Activated T-cell treated with anti-CD3 and anti-CD28 coated beads for 48 hours (primary cell): Measurements from ENCODE around the gene ST8SIA1.

ENCODE experiments used
- DNase-seq: peaks from one replicate; pipeline ENCODE4 v3.0.0-alpha.2; 2020; ENCODE audit warnings: low read depth

ST8SIA1 gene

DNA sequence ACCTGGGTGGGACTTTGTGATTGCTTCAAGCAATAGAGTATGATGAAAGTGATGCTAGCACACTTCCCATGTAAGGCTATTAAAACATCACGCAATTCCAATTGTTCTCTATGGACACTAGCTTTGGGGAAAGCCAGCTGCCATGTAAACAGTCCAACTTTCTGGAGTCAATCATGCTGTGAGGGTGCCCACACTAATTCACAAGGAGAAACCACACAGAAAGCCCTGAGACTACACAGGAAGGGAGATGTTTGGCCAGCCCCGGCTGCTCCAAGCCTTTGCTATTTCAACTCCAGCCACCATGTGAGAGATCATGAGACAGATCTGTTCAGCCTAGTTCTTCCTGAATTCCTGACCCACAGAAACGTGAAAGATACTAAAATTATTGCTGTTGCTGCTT lies 96.3 kb downstream of the ST8SIA1 start:
- DNase-seq = no peak

DNA sequence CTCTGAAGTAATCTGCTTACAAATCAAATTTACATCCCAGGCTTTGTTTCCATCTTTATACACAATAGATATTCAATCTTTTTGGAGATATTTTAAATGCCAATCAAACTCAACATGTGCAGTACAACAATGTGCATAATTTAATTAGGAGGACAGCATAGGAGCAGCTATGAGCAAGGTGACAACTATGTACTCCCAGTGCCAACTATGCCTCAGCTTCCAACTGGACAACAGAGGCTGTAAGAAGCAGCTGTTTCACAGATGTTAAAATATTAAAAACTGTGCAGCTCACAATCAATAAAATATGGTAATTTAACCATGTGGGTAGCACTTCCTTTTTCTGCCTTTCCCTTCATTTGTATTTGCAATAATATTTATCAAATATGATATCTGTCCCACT lies 99.9 kb downstream of the ST8SIA1 start:
- no peak for DNase-seq

DNA sequence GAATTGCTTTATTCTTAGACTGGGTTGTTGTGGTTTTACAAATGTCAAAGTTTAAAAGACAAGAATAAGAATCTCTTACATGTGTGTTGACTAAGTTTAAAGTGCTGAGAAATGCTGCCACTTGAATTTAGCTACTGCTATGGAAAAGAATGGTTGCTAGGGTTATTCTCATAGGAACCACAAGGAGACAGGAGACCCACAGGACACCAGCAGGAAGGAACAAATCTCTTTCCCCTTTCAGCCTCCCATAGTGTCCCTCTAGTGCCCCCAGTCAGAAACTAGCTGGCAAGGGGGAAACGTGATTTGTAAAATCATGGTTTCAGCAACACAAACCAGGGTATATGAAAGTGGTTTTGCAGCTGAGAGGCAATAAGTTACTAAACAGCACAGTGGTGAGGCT lies 102.7 kb downstream of the ST8SIA1 start:
- DNase-seq = no peak

DNA sequence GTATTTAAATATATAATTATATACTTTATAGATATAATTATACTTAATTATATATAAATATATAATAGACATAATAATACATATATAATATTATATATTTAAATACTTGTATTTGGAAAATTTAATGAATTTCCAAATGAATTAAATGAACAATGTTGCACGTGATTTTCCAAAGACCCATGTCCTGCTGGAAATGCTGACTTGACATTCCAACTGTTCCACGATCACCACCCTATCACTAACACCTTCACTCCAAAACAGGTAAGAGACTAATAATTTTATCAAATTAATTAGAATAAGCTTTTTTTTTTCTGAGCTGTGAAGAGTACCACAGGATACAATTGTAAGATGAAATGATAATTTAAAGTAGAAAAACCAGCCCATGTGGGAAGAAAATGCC lies 103.4 kb downstream of the ST8SIA1 start:
- DNase-seq = no peak

DNA sequence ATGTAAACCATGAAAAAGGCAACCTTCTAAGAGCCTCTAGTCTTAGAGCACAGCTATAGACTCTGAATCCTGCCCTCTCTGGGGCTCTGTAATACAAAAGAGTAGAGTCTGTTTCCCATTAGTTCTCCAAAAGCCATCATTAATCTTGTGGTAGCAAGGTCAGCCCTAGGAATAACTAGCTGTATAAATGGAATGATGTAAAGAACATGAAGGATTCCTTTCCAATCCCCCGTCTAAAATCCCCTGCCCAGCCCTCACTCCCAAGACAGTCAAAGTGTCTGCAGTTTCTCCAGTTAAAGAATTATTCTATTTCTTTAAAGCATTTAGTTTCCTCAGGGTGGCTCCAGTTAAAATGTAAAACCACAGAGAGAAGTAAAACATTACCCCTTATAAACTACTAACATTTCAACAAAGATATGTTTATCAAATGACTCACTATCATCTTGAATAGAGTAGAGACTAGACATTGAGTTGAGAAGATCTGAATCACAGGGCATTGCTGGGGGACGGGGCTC lies 104.2 kb downstream of the ST8SIA1 start:
- no peak for DNase-seq

DNA sequence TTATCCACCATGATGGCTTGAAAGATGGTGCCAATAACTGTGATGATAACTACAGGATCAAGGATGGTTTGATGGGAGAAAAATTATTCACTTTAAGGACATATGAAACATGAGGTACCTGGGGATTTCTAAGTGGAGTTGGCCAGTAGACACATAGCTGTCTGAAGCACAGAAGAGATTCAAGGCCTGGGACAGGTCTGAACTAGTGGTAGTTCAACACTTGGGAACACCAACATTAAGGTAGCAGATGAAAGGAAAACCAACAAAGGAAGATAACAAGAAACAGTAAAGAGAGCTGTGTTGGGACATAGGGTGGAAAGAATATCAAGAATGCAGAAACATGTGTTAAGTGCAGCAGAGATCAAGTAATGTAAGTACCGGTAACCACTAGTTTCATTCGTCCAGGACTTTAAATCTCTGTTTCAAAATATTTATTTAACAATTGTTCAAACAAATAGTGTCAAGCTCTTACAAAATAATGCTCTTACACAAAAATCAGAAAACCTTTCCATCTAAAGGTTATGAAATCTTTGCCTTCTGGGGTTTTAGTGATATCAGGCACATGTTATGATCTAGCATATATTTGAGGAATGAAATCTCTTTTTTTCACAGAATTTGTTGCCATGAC lies 104.7 kb downstream of the ST8SIA1 start:
- no peak for DNase-seq

DNA sequence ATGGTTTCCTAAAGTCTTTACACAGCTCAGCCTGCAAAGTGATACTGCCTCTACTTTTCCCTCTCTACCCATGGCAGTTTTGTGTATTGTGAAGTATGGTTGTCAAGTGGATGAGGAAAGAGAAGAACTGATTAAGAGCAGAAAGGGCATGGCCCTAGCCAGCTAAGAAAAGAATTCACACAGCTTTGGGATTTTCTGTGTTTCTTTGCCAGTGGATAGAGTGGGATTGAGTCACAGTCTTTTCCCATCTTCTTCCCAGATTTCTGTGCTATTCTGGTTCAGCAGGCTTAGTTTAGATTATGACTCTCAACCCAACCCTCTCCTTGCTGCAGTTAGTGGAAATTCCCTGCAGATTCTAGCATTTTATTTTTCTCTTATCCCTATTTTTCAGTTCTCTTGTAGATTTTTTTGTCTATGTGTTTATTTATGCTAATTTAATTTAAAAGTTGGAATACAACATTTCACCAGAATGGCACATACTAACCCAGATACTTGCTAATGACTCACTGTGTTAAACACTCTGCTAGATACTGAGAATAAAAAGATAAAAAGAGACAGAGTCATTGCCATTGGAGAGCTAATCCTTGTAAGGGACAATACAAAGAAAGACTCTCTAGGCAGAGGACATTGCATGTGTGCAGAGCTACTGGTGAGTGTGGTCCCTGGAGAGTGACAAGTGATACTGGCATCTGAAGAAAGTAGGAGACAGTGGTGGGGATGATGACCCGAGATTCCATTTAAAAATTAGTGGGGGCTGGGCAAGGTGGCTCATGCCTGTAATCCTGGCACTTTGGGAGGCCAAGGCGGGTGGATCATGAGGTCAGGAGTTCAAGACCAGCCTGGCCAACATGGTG lies 106.3 kb downstream of the ST8SIA1 start:
- no peak for DNase-seq

DNA sequence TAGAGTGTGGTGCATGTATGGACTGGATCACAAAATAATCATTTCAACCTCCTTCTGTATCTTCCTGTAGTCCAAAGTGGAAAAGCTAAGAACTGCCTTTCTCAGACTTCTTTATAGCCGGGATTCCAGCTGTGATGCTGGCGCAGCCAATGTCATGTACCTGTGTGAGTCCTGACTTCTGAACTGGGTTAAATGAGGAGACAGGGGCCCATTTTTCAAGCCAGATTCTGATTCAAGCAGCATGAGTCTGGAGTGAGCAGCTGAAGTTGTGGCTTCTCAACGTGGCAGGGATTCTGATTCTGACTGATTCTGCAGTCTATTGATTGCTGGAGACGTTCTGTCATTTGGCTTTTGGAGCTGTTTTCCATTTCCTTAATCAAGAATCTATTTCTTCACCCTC lies 111.2 kb downstream of the ST8SIA1 start:
- DNase-seq = no peak

DNA sequence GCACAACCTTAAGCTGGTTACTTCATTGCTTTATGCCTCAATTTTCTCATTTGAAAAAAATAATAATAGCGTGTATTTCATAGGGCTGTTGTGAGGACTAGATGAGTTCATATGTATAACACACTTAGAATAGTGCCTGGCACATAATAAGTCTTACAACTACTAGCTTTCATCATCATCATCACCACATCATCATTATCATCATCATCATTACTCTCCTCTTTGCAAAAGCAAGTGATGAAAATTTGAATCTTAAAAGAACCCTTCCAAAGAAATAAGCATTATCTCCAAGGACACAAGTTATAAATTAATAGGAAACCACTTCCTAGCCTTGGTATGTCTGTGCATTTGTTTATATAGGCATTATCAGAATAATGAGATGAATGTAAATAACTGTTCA lies 117.0 kb downstream of the ST8SIA1 start:
- DNase-seq = no peak

DNA sequence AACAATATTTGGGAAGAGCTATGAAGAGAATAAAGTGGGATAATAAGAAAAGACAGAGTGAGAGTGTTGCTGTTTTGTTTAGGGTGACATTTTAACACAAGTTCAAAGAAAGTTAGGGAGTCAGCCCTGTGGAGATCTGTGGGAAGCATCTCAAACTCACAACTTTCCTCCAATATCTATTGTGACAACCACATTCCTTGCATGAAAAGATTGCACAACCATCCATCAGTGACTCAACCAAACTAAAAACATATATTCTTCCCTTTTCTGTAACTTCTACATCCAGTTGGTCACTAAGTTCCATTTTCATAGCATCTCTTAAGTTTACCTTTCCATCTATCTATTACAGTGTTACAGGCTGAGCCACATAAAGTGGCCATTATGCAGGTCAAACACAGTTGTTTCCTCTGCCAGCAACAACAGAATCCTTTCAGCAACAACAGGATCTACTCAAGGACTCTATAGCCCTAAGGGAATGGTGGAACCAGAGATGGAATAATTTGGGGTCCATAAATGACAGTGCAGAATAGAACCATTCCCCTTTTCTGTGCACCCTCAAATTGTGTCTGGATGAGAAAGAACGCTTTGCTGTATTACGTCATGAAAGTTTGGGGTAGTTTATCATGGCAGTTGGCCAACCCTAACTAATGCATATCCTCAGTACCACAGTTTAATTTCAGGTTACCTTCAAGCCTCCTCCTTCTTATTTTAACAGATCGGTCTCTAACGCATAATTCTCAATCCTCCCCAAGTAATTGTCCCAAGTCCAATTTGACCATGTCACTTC lies 118.8 kb downstream of the ST8SIA1 start:
- no peak for DNase-seq

DNA sequence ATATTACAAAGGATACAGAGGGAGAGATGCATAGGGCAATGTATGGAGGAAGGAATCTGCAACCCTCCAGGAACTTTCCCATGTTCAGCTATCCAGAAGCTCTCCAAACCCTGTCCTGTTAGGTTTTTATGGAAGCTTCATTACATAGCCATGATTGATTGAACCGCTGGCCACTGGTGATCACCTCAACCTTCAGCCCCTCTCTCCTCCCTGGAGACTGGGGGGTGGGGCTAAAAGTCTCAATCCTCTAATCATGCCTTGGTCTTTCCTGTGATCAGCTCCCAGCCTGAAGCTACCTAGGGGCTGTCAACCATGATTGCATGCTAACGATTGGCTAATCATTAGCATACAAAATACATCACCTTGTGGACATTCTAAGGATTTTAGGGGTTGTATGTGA lies 123.4 kb downstream of the ST8SIA1 start:
- no peak for DNase-seq

DNA sequence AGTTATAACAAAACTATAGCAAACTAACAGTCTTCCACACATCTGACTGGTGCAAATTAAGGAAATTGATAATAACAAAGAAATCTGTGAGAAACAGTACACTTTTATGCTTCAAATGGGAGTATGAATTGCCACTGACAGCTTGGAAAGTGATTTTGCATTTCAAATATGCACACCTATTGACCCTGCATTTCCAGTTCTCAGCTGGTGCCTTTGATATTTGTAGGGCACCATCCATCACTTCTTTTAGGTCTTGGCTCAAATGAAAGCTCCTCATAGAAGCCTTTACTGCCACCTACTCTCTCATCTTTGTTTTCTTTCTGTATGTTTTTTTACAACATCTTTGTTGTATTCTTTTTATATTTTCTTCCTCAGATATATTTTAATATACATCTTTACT lies 125.1 kb downstream of the ST8SIA1 start:
- DNase-seq = no peak

DNA sequence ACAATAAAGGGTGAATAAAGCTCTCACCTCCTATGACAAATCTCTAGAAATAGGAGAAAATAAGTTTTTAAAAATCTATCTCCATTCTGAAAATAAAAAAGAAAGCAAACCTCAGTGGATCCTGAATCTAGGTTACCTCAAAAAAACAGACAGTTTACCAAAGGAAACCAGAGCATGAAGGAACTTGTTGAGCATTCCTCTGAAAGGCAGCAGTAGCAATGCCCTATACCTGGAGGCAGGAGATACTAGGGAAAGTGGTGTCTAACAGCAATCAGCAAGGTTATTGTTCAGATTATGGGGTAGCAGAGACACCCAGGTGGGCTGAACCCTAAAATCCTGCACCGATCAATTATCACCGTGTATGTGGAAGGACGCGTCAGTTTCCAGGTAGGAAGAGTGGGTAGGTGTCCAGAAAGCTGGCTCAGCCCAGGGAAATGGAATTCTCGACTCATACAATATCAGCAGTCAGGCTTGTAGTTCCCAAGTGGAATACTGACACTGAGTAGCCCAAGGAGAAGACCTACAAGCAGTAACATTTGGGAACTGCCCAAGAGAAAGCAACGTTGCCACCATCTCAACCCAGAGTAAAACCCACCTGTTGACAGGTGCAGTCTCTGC lies 128.3 kb downstream of the ST8SIA1 start:
- DNase-seq = no peak

DNA sequence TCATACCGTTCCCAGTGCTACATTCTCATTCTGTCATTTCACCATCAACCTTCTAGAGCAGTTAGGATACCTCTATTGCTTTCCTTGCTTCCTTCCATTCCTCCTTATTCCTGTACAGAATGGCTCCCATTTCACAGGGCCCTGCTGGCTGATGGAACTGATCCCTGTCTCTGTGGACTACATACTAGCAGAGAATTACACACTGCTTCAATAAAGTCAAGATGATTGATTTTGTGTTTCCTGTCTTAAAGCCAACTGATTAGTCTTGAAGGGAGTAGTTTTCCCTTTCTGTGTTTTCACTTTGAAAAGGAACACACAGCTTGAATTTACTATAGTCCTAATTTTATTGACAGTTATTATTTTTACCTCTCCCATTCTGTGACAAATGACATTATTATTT lies 130.1 kb downstream of the ST8SIA1 start:
- DNase-seq = no peak

DNA sequence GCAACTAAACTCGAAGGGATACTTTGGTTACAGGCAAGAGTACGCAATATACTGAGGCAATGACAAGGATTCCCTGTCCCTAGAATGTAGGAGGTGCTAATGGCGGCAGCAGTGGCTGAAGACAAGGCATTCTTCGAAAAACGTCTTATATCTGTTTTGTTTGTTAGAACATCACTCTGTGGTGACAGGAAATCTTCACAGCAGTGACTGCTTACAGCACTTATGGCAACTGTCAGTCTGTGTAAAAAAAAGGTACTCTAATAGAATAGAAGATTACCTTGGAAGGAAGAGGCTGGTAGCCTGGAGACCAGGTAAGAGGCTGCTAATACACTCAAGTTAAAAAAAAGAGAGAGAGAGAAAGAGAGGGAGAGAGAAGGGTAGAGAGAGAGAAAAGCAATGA lies 131.7 kb downstream of the ST8SIA1 start:
- no peak for DNase-seq

DNA sequence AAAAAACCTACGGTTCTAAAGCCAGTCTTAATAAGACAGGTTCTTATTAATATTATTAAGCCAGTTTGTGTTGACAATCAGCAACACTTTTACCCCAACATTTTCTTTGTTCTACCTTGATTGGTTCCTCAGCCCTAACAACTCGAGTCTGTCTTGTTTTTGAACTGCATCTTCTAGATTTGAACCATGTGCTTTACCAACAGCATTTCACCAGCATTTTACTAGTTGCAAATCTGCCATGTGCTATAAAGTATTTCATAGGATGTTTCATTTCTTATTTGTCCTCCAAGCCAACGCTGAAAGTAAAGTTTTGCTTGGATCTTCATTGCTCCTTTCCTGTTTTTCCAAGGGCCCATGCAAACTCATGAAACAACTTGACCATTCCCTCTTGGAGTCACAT lies 133.4 kb downstream of the ST8SIA1 start:
- DNase-seq = no peak

DNA sequence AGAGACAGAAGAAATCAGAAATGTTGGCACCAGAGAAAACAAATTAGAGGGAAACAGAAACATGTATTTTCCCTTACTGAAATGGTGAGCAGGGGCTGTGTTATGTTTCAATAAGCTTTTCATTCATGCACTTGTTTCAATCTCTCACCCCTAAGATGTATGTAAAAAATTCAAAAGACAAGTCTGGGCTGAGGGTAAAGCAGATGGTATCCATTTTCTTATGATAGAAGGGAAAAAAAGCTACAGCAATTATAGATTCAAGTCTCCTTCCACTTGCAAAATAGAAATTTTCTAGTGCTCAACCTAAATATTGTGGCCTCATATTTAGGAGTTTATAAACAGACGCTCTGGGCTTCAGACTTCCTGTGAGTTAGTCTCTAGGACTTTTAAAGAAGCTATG lies 138.3 kb downstream of the ST8SIA1 start:
- no peak for DNase-seq

DNA sequence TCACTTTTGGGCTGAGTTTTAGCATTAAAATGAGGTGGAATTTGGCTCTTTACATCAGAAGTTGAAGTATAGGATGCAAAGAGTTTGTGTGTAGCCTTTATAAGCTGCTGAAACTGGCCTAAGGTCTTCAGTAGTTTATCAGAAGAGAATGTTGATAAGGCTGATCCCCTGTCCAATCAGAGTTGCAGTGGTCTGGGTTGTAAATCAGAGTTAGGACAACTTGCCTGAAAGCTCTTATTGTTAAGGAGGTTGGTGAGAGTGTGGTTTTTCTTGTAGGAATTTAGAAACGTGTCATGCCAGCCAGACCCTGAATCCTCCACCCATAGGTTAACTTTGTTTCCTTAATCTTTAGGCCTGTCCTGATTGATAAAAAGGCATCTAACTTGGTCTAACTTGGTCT lies 143.5 kb downstream of the ST8SIA1 start:
- DNase-seq = no peak

DNA sequence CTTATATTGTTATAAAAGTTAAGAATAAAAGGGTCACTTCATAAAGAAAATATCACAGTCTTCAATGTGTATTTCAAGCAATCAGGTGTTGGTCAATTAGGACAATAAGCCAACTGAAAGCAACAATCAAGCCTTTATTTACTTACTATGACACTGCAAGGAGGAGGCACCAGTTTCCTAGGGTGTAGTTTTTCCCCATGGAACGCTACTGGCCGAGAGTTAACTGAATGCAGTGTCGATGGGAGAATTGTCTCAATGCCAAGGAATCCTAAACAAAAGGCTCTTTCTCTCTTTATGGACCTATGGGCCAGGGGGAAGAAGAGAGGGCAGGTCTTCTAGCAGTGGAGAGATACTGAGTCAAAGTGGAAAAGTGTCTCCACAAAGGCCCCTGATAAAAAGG lies 146.1 kb downstream of the ST8SIA1 start:
- DNase-seq = no peak

DNA sequence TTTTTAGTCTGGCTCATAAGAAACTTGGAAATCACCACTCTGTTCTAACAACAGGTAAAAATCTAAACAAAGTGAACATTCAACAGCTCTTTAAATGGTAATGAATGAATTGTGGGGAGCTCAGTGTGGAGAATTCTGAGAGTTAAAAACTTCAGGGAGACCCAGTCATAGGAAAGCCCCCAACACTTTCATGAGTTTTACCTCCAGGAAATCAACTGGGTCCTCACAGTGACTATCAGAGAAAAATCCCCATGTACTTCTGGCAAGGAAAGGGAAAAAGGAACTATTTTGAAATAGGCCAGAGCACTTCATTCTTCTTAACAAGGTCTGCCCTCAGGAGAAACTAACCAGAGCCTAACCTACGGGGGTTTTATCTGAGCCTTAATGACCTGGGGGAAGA lies 153.8 kb downstream of the ST8SIA1 start:
- no peak for DNase-seq

DNA sequence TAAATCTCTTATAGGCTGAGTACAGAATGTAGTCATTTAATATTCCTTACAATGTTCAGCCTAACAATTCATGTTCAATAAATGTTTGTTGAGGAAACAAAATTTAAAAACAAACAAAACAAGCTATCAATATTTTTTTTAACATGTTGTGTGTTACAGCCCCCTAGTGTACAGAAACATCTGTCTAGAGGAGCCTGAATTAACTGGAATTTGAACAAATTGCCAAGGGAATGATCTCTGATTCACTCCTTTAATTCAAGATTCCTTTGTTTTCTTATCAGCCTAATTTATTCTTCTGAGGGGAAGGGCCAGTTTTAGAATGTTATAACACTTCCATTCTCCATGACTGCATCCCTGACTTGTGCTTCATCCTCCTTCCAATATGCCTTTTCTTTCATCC lies 161.3 kb downstream of the ST8SIA1 start:
- no peak for DNase-seq

DNA sequence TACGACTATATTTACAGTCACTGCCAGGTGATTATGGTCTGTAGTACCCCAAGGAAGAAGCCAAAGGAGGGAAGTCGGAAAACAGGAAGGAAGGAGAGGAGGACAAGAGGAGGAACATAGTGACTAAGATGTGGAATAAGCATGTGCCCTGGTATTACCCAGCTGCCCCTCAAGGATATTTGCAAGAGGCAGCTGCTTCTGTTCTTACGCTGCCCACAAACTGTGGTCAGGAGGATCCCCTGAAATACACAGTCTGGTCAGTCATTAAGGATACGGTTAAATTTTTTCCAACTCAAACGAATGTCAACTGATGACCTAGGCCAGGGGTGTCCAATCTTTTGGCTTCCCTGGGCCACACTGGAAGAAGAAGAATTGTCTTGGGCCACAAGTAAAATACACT lies 162.0 kb downstream of the ST8SIA1 start:
- no peak for DNase-seq
